Measurements from ENCODE around the gene CKLF. TPM values are rescaled to one million over a fixed set of nuclear protein-coding genes. Genes with fewer than 3 reads are reported as not detected.
"Not testable (repeated sequence)": the region's sequence is repeated elsewhere in the genome, so short reads cannot be mapped to it uniquely, and the experiment has no call there.

CKLF gene
- total and polyA plus RNA-seq, 2 donors: 53.8 to 126 TPM

DNA sequence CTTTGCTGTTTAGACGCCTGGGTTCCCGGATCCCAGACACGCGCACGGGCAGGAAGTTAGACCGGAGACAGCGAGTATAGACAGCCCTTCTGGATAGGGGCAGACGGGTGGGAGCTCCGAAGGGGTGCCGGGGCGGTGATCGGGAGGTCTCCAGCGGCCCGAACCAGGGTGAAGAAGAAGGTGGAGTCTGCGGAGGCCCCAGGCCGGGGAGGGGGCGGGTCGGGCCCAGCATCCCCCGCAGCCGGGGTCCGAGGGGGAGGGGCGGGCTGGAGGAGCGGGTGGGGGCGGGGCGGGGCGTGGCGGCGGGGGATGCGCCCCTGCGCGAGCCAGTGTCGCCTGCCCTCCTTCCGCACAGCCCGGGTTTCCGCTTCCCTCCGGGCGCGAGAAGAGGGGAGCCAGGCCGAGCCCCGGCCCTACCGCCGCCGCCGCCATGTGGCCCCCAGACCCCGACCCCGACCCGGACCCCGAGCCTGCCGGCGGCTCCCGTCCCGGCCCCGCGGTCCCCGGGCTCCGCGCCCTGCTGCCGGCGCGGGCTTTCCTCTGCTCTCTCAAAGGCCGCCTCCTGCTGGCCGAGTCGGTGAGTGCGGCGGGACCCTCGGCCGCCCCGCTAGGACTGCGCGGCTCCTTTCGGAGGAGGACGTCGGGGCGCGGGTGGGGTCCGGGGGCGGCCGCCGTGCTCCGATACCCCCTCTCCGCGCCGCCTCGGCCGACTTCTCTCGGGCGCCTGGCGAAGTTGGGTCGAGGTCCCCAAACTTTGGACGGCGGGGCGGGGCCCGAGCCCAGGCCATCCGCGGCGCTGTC, 52.2 kb downstream of the CKLF start, which contains the start of gene CMTM3:
Gene CMTM3 (plus strand): TSS at position 329 of the 801 bp plus-strand sequence. CDS start 102 bp downstream, at position 431.
- Histone ChIP-seq H3K27me3 (ENCODE audit: control insufficient read depth in 2 of 2, insufficient read depth in 1 of 2, low read length in 1 of 2) (no peaks in the 10 kb centered on the region), H3K4me3 (ENCODE audit: low read length in 2 of 2) (peak within 1 kb of the TSS; percentile 65 to 93), H3K27ac (ENCODE audit: low read depth in 1 of 2, low read length in 1 of 2) (peak within 1 kb of the TSS; percentile 86 to 94), H3K4me1 (ENCODE audit: control insufficient read depth in 2 of 2, insufficient read depth in 2 of 2, low read length in 2 of 2) (peaks cover 29 to 48% of the 10 kb centered on the region in 2 donors), H3K36me3 (ENCODE audit: control insufficient read depth in 2 of 2, insufficient read depth in 2 of 2, low read length in 1 of 2) (peaks cover 9 to 16% of the 10 kb centered on the region in 2 donors), H3K9me3 (ENCODE audit: control insufficient read depth in 2 of 2, insufficient read depth in 1 of 2, low read length in 1 of 2) (peaks cover 0 to 19% of the 10 kb centered on the region in 2 donors)
- DNase-seq (ENCODE audit: low read depth in 6 of 9, low spot score in 9 of 9): peak in 8 of 9 donors; percentile 47 to 84 (median 62)
- 1% methylated on average over 96 of the region's 96 CpGs for WGBS

- Histone ChIP-seq H3K4me3 (ENCODE audit: low read length in 2 of 2) (peak overlapping the region; percentile 65 to 93), H3K4me1 (ENCODE audit: control insufficient read depth in 2 of 2, insufficient read depth in 2 of 2, low read length in 2 of 2) (peaks cover 27 to 43% of the 10 kb centered on the region in 2 donors)
Measured at GRCh38 chr16:66605177-66605978, 53.0 kb downstream of the CKLF start.

DNA sequence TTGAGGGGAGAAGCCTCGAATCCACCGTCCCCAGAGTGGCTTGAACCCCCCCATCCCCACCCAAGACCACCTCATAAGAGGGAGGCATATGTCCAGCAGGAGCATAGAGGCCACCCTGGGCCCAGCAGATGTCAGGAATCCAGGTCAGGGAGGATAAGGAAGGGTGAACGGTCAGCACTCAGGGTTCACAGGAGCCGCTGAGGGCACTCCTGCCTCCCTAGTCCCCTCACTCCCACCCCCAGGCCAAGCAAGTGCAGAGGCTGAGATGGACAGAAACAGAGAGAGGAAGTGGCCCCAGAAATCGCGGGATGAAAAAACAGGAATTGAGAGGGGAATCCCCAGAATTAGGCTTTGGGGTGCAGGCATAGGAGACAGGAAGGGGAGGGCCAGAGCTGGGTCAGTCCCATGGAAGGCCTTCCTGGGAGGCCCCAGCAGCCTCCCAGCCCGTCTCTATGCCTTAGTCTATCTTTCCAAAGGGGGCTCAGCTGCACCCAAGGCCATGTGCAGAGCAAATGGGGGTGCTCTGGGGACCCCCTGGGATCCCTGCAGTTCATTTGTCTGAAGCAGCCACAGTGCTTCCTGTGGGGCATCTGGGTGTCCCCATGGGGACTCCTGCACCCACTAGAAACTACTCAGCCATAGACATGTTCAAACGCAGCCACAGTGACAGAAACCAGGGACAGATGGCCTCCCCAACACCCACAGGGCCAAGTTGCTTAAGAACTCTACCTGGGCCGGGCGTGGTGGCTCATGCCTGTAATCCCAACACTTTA, 53.8 kb downstream of the CKLF start:
- H3K27me3 ChIP-seq (ENCODE audit: control insufficient read depth in 2 of 2, insufficient read depth in 1 of 2, low read length in 1 of 2): no peaks in the 10 kb centered on the region
- H3K4me3 ChIP-seq (ENCODE audit: low read length in 2 of 2): peak overlapping the region; percentile 65 to 93
- H3K27ac ChIP-seq (ENCODE audit: low read depth in 1 of 2, low read length in 1 of 2): peak overlapping the region; percentile 25 to 32
- peaks cover 23 to 30% of the 10 kb centered on the region in 2 donors for H3K36me3 ChIP-seq (ENCODE audit: control insufficient read depth in 2 of 2, insufficient read depth in 2 of 2, low read length in 1 of 2)
- DNase-seq (ENCODE audit: low read depth in 6 of 9, low spot score in 9 of 9): no peak
- H3K9me3 ChIP-seq (ENCODE audit: control insufficient read depth in 2 of 2, insufficient read depth in 1 of 2, low read length in 1 of 2): peaks cover 0 to 13% of the 10 kb centered on the region in 2 donors
- peaks cover 27 to 40% of the 10 kb centered on the region in 2 donors for H3K4me1 ChIP-seq (ENCODE audit: control insufficient read depth in 2 of 2, insufficient read depth in 2 of 2, low read length in 2 of 2)
- 66% methylated on average over 10 of the region's 10 CpGs for whole genome bisulfite sequencing

More at GRCh38 chr16:66605177-66605978, 53.0 kb downstream of the CKLF start:
- no peaks in the 10 kb centered on the region for H3K27me3 ChIP-seq (ENCODE audit: control insufficient read depth in 2 of 2, insufficient read depth in 1 of 2, low read length in 1 of 2)
- peaks cover 17 to 24% of the 10 kb centered on the region in 2 donors for H3K36me3 ChIP-seq (ENCODE audit: control insufficient read depth in 2 of 2, insufficient read depth in 2 of 2, low read length in 1 of 2)
- DNase-seq (ENCODE audit: low read depth in 6 of 9, low spot score in 9 of 9): peak in 1 of 9 donors; percentile 55
- peaks cover 0 to 19% of the 10 kb centered on the region in 2 donors for H3K9me3 ChIP-seq (ENCODE audit: control insufficient read depth in 2 of 2, insufficient read depth in 1 of 2, low read length in 1 of 2)
- peak overlapping the region; percentile 32 to 91 for H3K27ac ChIP-seq (ENCODE audit: low read depth in 1 of 2, low read length in 1 of 2)
- 5% methylated on average over 61 of the region's 61 CpGs for WGBS

DNA sequence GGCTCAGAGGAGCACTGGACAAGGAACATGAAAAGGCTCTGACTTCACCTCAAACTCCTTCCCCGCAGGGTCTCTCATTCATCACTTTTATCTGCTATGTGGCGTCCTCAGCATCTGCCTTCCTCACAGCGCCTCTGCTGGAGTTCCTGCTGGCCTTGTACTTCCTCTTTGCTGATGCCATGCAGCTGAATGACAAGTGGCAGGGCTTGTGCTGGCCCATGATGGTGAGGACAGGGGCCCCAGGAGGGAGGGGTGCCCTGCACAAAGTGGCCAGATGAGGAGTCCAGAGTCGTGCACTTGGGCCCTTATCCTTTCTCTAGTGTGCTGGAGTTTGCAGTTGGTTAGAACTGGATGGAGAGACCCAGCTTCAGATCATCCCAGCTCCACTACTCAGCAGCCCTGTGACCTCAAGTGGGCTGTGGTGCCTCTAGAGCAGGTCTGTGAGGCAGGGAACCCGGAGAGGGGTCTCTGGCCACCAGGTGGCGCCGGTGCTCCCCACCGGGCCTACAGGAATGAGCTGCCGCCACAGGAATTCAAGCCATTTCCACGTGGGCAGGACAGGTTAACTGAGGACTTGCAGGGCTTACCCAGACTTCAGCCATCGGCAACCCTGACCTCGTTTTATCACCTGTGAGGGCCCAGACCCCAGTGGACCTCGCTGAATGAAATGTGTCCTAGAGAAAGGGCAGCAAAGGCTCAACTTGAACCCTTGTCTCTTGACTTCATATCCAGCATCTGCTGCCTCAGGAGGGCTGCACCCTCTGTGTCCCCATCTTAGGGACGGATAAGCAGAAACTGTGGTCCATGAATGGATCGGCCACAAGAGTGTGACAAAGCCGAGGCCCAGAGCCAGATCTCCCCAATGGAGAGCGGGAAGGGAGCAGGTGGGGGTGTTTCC, 56.1 kb downstream of the CKLF start:
- Histone ChIP-seq H3K36me3 (ENCODE audit: control insufficient read depth in 2 of 2, insufficient read depth in 2 of 2, low read length in 1 of 2) (peaks cover 45 to 53% of the 10 kb centered on the region in 2 donors), H3K9me3 (ENCODE audit: control insufficient read depth in 2 of 2, insufficient read depth in 1 of 2, low read length in 1 of 2) (peaks cover 1 to 3% of the 10 kb centered on the region in 2 donors), H3K4me3 (ENCODE audit: low read length in 2 of 2) (no peak overlapping the region), H3K4me1 (ENCODE audit: control insufficient read depth in 2 of 2, insufficient read depth in 2 of 2, low read length in 2 of 2) (peaks cover 26 to 36% of the 10 kb centered on the region in 2 donors), H3K27ac (ENCODE audit: low read depth in 1 of 2, low read length in 1 of 2) (peak overlapping the region; percentile 33 to 59), H3K27me3 (ENCODE audit: control insufficient read depth in 2 of 2, insufficient read depth in 1 of 2, low read length in 1 of 2) (no peaks in the 10 kb centered on the region)
- 40% methylated on average over 17 of the region's 17 CpGs for WGBS
- DNase-seq (ENCODE audit: low read depth in 6 of 9, low spot score in 9 of 9): peak; percentile 51 to 89 (median 73)

DNA sequence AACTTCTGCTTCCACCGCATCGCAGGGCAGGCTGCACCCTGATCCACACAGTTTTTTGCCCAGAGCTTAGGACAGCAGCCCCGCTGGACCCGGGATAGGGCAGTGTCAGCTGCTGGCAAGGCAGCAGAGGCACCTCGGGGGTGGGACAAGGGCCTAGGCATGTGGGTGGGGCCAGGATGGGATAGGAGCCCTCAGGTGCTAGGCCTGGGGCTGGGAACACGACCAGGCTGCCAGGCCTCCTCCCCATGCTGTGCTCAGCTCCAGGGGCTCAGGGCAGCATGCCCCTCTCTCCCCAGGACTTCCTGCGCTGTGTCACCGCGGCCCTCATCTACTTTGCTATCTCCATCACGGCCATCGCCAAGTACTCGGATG, 56.7 kb downstream of the CKLF start:
- no peaks in the 10 kb centered on the region for H3K27me3 ChIP-seq (ENCODE audit: control insufficient read depth in 2 of 2, insufficient read depth in 1 of 2, low read length in 1 of 2)
- peaks cover 20 to 29% of the 10 kb centered on the region in 2 donors for H3K4me1 ChIP-seq (ENCODE audit: control insufficient read depth in 2 of 2, insufficient read depth in 2 of 2, low read length in 2 of 2)
- WGBS: 96% methylated on average over 12 of the region's 12 CpGs
- no peak overlapping the region for H3K27ac ChIP-seq (ENCODE audit: low read depth in 1 of 2, low read length in 1 of 2)
- peaks cover 49 to 57% of the 10 kb centered on the region in 2 donors for H3K36me3 ChIP-seq (ENCODE audit: control insufficient read depth in 2 of 2, insufficient read depth in 2 of 2, low read length in 1 of 2)
- peaks cover 1 to 3% of the 10 kb centered on the region in 2 donors for H3K9me3 ChIP-seq (ENCODE audit: control insufficient read depth in 2 of 2, insufficient read depth in 1 of 2, low read length in 1 of 2)
- H3K4me3 ChIP-seq (ENCODE audit: low read length in 2 of 2): no peak overlapping the region
- DNase-seq (ENCODE audit: low read depth in 6 of 9, low spot score in 9 of 9): no peak

GRCh38 chr16:66610111-66610820, 57.9 kb downstream of the CKLF start:
- Histone ChIP-seq H3K27ac (ENCODE audit: low read depth in 1 of 2, low read length in 1 of 2) (no peak overlapping the region), H3K27me3 (ENCODE audit: control insufficient read depth in 2 of 2, insufficient read depth in 1 of 2, low read length in 1 of 2) (no peaks in the 10 kb centered on the region), H3K4me1 (ENCODE audit: control insufficient read depth in 2 of 2, insufficient read depth in 2 of 2, low read length in 2 of 2) (peaks cover 20 to 27% of the 10 kb centered on the region in 2 donors), H3K36me3 (ENCODE audit: control insufficient read depth in 2 of 2, insufficient read depth in 2 of 2, low read length in 1 of 2) (peaks cover 56 to 60% of the 10 kb centered on the region in 2 donors), H3K9me3 (ENCODE audit: control insufficient read depth in 2 of 2, insufficient read depth in 1 of 2, low read length in 1 of 2) (peaks cover 1 to 3% of the 10 kb centered on the region in 2 donors), H3K4me3 (ENCODE audit: low read length in 2 of 2) (no peak overlapping the region)
- DNase-seq (ENCODE audit: low read depth in 6 of 9, low spot score in 9 of 9): no peak
- 97% methylated on average over 14 of the region's 14 CpGs for whole genome bisulfite sequencing

DNA sequence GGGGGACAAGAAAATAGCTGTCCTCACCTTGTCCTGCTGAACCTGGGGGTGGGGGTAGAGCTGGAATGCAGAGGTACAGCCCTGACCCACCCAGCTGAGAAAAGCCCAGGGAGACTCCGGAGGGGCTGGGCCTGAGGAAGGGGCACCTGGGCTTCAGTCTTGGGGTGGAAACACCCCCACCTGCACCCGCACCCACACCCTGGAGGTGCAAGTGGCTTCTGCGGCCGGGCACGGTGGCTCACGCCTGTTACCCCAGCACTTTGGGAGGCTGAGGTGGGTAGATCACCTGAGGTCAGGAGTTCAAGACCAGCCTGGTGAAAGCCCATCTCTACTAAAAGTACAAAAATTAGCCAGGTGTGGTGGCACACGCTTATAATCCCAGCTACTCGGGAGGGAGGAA, 59.5 kb downstream of the CKLF start:
- not testable (repeated sequence) for DNase-seq (ENCODE audit: low read depth in 6 of 9, low spot score in 9 of 9); H3K27ac ChIP-seq (ENCODE audit: low read depth in 1 of 2, low read length in 1 of 2); H3K4me3 ChIP-seq (ENCODE audit: low read length in 2 of 2); H3K9me3 ChIP-seq (ENCODE audit: control insufficient read depth in 2 of 2, insufficient read depth in 1 of 2, low read length in 1 of 2); H3K27me3 ChIP-seq (ENCODE audit: control insufficient read depth in 2 of 2, insufficient read depth in 1 of 2, low read length in 1 of 2)
- Histone ChIP-seq H3K36me3 (ENCODE audit: control insufficient read depth in 2 of 2, insufficient read depth in 2 of 2, low read length in 1 of 2) (peaks cover 56 to 59% of the 10 kb centered on the region in 2 donors), H3K4me1 (ENCODE audit: control insufficient read depth in 2 of 2, insufficient read depth in 2 of 2, low read length in 2 of 2) (peaks cover 7 to 15% of the 10 kb centered on the region in 2 donors)
- WGBS: 99% methylated on average over 8 of the region's 8 CpGs
